ENCODE data around the gene PRRC1.

- TF ChIP-seq CTCF (IDR thresholded peaks at IDR 0.05) (no peak), POLR2A (IDR thresholded peaks at IDR 0.05) (no peak)
Observed at GRCh38 chr5:127601111-127601510, 83.7 kb downstream of the PRRC1 start.

All from body of pancreas (tissue), 4 donors.